ENCODE results near the gene CPNE2.
"Not testable (repeated sequence)": the region's sequence is repeated elsewhere in the genome, so short reads cannot be mapped to it uniquely, and the experiment has no call there.

Gene CPNE2

DNA sequence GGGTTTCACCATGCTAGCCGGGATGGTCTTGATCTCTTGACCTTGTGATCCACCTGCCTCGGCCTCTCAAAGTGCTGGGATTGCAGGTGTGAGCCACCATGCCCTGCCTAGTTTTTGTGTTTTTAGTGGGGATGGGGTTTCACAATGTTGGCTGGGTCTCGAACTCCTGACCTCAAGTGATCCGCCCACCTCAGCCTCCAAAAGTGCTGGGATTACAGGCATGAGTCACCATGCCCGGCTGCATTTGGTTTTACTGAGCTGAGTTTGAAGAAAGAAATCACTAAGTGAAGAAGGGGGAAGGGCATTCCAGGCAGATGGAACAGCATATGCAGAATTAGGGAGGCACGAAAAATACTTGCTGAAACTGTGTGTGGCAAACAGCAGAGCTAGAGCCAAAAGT, 7.6 kb downstream of the CPNE2 start:
- DNase-seq = peak; percentile 73

DNA sequence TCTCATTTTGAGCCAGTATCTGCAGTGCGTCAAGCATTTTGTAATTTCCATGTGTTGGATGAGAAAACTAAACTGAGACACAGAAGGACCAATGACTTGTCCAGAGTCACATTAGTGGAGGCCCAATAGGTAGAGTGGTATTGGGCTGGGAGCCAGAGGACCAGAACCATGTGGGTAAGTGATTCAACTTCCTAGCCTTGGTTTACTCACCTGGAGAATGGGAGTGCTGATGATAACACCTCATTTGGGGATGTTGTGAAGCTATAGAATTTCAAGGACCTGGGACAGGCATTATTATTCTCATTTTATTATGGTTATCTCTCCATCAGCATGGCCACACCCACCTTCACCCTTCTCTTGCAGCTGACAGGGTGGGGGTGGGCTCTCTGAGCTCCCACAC, 8.1 kb downstream of the CPNE2 start:
- no peak for DNase-seq

DNA sequence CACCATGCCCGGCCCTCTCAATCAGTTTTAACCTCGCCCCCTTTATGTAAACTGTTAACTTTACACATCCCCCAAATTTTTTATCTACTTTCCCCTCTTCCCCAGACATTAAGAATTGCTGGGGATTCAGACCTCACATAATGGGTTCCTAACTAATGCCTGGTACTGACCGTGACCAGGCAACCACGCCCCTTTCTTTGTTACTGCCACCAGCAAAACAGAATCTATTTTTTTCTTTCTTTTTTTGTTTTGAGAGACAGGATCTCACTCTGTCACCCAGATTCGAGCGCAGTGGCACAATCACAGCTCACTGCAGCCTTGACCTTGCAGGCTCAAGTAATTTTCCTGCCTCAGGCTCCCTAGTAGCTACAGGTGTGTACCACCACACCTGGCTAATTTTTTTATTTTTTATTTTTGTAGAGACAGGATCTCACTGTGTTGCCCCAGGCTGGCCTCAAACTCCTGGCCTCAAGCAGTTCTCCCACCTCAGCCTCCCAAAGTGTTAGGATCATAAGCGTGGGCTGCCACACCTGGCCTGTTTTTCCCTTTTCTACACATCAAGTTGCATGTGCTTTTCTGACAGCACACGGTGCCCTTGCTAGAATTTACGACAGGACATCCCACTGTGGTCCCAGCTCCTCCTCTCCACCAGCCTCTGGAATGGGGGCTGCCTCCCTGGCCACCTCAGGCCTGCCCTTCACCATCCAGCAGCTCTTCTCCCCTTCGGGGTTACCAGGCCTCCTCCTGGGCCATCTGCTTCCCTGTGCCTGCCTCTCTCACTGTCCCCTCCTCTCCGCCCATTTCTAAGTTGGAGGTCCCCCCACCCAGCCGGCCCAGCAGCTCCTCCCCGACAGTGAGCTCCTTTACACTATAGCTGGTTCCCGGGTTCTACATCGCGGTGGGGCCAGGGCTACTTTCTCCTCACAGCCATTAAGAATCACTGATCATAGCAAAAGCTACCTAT, 10.8 kb downstream of the CPNE2 start:
- no peak for DNase-seq

DNA sequence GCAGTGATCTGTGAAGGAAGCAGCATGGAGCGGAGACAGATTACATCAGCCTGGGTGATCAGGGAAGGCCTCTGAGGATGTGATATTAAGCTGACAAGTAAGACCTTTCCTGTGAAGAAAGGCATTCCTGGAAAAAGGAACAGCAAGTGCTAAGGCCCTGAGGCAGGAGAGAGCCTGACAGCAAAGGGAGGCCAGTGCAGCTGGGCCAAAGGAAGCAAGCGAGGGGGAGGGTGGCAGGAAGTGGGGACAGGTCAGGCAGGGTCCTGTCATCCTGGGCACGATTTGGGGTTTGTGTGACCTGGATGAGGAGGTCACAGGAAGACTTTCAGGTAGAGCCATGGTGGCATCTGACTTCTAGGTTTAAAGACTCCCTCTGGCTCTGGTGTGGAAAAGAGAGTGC, 12.3 kb downstream of the CPNE2 start:
- no peak for DNase-seq

DNA sequence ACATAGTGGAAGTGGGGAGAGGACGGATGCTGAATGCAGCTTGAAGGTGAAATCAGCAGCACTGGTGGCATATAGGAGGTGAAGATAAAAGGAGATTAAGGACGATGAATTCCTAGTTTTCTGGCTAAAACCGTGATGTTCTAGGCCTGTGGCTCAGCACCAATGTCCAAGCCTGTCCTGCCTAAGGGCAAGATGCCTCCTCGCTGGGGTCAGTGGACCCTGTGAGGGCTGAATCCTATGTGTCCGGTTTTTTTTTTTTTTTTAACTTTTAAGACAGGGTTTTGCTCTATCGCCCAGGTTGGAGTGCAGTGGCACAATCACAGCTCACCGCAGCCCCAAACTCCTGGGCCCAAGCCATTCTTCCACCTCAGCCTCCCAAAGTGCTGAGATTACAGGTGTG, 12.8 kb downstream of the CPNE2 start:
- no peak for DNase-seq

DNA sequence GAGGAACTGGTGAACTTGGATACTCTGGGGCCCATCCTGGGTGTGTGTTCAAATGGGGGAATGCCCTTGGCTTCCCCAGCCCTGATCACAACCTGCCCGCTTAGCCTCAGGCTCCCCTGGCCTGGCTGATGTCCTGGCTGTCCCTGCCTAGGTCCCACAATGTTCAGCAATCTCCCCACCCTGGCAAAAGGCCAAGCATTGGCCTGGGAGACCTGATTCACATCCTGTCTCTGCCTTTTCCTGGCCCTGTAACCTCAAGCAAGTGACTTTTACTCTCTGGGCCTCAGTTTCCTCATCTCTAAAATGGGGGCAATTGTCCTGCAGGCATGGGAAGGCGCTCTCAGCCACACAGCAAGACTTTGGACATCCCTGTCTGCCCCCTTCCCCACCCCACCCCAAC, 14.4 kb downstream of the CPNE2 start:
- DNase-seq = peak; percentile 31

DNA sequence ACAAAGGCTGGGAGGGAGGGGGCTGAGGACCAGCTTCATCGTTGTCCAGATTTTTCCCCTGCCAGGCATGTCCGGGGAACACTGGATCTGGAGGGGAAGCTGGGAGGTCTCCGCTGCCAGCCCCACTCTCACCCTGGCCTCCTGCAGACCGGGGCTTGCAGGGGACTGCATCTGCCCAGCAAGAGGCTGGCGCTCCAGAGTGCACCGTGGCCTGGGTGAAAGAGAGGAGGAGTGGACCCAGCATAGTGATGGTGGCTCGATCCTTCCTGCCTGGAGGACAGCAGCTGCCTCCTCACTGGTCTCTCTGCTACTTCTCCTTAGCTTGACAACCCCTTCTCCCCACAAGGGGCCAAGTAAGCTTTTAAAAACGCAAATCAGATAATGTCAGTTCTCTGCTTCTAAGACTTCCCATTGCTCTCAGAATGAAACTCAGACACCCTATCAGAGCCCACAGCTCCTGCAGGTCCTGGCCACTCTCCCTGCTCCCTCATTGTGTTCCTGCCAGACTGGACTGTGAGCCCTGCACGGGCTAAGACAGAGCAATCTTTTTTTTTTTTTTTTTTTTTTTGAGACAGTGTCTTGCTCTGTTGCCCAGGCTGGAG, 15.0 kb downstream of the CPNE2 start:
- no peak for DNase-seq

DNA sequence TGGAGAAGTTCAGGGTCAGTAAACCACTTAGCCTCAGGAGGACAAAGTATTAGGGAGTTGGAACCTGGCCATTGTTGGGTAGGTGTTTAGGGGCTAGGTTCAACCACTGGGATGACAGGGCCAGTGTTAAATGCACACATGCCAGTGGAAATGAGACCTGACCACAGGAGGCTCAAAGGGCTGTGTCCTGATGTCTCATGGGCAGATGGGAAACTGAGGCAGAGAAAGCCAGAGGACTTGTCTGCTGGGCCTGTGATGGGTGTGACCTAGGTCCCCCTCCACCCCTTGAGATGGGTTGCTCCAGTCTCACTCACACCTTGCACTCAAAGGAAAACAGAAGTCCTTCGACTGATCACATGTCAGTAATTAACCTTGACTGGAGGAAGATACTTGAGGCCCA, 16.0 kb downstream of the CPNE2 start:
- DNase-seq = no peak

DNA sequence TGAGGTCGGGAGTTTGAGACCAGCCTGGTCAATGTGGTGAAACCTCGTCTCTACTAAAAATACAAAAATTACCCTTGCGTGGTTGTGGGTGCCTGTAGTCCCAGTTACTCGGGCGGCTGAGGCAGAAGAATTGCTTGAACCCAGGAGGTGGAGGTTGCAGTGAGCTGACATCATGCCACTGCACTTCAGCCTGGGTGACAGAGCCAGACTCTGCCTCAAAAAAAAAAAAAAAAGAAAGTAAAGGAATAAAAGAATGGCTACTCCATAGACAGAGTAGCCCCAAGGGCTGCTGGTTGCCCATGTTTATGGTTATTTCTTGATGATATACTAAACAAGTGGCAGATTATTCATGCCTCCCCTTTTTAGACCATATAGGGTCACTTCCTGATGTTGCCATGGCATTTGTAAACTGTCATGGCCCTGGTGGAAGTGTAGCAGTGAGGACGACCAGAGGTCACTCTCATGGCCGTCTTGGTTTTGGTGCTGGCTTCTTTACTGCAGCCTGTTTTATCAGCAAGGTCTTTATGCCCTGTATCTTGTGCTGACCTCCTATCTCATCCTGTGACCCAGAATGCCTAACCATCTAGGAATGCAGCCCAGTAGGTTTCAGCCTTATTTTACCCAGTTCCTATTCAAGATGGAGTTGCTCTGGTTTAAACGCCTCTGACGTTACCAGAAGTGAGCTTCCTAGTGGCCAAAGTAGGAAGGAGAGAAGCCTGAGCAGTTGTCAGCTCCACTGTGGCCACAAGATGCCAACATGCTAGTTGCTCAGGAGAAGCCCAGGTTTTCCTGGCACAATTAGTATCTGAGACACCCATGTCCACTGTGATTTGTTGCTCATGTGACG, 17.1 kb downstream of the CPNE2 start:
- not testable (repeated sequence) for DNase-seq

DNA sequence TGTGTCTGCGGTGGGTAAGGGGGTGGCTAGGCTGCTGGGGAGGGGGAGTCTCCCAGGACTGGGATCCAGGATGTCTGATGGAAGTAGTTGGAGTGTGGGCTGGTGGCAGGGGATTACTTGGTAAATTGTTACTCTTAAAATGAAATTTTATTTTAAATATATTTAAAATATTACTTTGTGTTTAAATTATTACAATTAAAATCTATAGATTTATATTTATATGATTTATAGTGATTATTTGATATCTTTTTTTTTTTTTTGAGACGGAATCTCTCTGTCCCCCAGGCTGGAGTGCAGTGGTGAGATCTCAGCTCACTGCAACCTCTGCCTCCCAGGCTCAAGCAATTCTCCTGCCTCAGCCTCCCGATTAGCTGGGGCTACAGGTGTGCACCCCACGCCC, 18.6 kb downstream of the CPNE2 start:
- DNase-seq = no peak

DNA sequence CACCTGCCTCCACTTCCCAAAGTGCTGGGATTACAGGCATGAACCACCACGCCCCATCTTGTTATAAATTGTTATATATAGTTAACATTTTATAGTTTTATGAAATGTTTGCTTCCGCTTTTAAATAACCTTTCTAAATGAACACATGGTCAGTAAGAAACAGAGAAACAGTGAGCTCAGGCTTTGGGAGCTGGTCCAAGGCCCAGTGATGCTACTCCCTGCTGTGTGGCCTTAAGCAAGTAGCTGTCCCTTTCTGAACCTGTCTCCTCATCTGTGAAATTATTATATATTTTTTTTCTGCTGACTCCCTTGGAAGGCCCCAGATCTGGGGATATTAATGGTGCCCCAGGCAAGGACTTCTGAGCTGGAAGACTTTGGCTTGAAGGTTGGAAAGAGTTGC, 19.0 kb downstream of the CPNE2 start:
- no peak for DNase-seq

DNA sequence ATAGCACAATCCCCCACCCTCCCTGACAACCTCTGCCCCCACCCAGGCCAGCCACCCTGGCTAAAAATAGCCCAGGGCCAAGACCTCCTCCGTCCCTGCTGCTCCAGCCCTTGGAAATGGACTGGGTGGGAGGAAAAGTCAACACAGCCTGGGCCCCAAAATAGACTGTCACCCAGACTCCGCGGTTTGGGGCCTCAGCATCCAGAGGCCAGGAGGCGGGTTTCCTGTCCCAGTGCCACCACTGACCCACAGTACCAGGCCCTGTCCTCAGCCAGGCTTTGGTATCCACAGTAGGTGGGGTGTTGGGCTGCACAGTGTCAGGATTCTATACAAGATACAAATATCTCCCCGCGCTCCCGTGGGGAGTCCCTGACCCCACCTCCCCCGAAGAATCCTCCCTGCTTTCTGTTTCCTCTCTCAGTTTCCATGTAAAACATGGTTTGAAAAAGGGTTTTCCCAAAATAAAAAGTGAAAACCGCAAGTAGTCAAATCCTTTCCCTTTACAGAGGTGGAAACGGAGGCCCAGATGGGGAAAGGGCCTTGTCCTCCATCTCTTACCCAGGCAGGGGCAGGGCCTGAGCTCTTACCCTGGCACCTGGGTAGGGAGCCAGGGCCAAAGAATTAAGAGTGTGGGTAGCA, 20.1 kb downstream of the CPNE2 start:
- DNase-seq = no peak

DNA sequence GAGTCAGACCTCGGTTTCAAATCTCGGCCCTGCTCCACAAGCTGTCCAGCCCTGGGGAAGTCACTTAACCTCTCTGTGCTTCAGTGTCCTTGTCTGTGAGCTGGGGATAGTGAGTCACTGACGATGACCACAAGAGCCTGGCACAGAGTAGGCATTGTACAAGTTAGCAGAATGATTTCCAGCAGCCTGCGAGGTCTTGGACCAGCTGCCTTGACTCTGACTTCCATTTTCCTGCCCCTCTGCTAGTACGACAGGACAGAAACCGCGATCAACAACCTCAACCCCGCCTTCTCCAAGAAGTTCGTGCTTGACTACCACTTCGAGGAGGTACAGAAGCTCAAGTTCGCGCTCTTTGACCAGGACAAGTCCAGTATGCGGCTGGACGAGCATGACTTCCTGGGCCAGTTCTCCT, 20.7 kb downstream of the CPNE2 start:
- DNase-seq = no peak

DNA sequence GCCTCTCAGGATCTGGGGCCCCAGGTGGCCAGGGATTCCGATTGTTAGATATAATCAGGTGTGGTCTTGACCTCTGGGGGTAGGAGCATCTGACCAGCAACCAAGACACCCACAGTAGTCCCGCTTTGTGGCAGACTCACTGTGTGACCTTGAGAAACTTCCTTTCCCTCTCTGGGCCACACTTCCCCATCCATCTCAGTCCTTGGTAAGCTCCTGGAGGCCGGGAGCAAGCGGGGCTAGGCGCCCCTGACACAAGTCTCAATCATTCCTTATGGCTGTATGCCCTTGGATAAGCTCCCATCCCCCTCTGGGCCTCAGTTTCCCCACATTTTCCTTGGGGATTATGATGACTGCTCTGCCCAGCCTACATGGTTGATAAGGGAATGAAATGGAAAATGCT, 21.3 kb downstream of the CPNE2 start:
- no peak for DNase-seq

DNA sequence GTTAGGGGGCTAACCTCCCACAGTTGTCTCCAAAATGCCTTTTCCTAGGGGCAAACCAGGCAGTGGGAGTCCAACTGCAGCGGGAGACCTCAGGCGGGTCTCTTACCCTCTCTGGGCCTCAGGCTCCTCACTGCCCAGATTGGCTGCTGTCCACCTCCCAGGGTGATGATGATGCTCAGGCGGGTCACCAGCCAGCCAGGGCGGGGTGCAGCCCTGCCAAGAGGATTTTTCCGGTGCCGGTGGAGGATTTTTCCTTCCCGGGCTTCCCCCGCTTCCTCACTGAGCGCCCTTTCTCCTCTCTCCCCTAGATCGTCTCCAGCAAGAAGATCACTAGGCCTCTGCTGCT, 22.8 kb downstream of the CPNE2 start:
- no peak for DNase-seq

DNA sequence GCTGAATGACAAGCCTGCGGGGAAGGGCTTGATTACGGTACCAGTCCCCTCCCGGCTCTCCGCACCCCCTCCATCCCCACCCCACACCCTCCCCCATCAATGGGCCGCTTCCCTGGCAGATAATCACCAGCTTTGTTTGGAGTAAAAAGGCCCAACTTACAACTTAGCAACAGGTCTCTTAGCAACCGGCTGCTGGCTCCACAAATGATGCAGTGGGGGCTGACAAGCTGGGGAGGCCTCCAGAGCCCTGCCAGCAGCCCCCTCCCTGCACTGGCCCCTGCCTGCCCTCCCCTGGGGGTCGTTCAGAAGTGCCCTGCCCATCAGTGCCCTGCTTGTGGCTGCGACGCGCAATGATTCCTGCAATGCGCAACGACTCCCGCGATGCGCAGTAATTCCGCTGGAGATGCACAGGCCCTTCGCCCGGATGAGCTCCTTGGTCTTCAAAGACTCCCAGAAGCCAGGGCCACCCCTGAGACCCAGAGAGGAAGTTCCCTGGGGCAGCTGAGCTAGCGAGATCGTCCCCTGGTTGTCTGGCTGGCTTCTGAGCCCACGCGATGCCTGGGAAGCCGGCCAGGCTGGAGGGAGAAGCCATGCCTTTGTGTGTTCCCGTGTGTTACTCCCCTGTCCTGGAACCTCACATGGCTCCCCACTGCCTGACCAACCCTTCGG, 23.3 kb downstream of the CPNE2 start:
- DNase-seq = peak; percentile 36

DNA sequence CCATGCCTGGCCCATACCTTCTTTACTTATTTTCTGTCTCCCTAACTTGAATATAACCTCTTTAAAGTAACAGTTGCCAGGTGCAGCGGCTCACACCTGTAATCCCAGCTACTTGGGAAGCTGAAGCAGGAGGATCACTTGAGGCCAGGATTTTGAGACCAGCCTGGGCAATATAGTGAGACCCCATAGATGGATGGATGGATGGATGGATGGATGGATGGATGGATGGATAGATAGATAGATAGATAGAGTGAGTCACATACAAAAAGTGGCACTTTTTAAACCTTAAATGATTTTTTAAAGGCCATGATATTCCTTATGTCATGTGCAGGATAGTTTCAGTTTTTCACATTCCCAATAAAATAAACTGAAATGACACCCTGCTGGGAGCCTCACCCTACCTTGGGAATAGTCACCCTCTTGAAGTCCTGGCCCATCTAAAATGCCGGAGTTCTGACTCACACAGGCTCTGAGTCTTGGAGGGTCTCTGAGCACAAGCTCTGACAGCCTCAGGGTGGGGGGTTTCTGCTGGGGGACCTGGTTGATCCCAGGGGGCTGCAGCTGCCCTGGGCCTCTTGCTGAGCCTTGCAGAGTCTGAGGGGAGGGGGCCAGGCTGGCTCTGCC, 26.2 kb downstream of the CPNE2 start:
- DNase-seq = no peak

DNA sequence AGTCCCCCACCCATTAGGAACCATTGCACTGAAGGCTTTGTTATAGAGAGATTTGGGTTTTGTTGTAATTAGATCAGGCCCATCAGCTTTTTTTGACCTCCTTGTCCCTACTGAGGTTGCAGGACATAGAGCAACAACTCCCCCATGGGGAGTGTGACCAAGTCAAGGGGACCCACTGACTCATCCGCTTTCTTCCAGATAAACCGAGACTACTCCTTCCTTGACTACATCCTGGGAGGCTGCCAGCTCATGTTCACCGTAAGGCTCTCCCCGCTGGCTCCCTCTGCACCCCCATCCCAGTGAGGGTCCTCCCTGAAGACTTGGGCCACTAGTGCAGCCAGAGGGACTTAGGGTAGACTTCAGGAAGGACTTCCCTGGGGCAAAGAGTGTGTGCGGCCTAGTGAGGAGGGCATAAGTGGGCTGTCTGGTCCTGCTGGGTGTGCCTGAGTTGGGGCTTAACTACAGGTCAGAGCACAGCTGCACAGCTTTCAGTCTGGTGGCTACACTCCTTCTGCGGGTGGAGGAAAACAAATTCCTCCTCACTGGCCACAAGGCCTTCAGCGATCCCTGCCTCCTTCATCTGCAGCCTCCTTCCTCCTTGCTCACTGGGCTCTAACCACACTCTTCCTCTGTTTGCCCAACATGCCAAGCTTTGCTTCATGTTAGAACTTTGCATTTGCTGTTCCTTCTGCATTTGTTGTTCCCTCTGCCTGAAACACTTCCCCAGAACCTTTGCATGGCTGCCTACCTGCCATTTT, 31.0 kb downstream of the CPNE2 start:
- DNase-seq = no peak

DNA sequence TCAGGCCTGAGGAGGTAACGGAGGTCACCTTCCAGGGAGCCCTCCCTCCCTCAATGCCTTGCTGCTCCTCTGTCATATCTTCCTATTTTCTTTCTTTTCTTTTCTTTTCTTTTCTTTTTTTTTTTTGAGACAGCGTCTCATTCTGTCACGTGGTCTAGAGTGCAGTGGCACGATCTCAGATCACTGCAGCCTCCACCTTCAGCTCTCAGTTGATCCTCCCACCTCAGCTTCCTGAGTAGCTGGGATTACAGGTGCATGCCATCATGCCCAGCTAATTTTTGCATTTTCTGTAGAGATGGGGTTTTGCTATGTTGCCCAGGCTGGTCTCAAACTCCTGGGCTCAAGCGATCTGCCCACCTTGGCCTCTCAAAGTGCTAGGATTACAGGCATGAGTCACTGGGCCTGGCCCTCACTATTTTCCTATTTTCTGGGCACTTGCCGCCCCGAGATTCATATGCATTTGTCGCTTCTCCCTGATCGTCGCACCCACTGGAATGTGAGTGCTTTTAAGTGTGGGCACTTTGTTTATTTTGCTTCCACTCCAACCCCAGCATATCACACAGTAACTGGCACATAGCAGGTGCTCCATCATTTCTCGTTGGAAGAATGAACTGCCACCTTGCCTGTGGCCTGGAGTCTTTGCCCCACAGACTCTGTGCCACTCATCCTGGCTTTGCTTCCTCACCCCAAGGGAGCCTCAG, 31.7 kb downstream of the CPNE2 start:
- DNase-seq = no peak

DNA sequence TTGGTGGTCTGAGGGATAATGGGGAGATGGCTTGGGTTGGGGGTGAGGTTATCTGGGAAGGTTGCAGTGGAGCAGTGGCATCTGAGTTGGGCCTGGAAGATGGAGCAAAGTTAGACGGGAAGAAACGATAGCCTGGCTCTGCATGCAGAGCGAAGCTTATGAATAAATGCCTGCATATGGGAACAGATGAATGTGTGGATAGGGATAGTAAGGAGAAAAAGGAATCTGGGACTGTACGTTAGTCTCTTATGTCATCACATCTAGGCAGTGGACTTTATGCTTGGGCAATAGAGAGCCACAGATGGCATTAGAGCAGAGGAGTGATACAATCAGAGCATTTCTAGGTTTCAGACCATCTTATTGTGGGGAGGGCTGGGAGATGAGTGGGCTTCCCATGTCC, 33.0 kb downstream of the CPNE2 start:
- no peak for DNase-seq

DNA sequence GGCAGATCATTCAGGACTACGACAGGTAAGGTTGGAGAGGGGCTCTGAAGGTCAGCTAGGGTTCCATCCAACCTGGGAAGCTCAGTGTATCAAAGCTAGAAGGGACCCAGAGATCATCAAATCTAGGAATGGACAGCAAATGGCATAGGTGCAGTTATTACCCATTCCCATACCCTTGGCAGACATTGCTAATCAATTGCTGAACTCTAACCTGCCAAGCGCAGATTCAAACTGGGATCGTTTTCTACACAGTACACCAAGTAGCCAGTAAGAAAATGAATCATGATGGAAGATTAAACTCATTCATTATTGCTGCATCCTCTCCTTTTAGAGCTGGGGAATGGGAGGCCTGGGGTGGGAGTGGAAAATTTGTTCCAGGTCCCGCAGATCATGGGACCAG, 33.6 kb downstream of the CPNE2 start:
- no peak for DNase-seq

Measured in fibroblast of skin of right biceps (primary cell).